ENCODE measurements around the gene TMEM179B. TPM values are rescaled to one million over a fixed set of nuclear protein-coding genes. Genes with fewer than 3 reads are reported as not detected.
"Not testable (repeated sequence)": the region's sequence is repeated elsewhere in the genome, so short reads cannot be mapped to it uniquely, and the experiment has no call there.

The TMEM179B gene
- total RNA-seq, 1 experiment from 2014 or later: 51.6 TPM

GRCh38 chr11:62823677-62824076 lies 36.5 kb downstream of the TMEM179B start:
- no peak overlapping the region for H2AFZ ChIP-seq (ENCODE audit: low read depth, low read length, poor library complexity, severe bottlenecking)
- ChIA-PET RAD21 (ENCODE audit: low non-redundant PET in 1 of 2, low total read pairs in 2 of 2, uncharacterized antibody in 2 of 2, unreplicated experiment in 2 of 2) (no interaction called here), POLR2A (interaction anchor here (1.5 kb wide), 2 partner anchors 9 to 32 kb away, joined by 4 to 6 read pairs; partner anchors contain the start of gene TEX54), CTCF (no interaction called here)
- 0 out of 2 replicates have a peak, but pooled peaks cover 4% of the 10 kb centered on the region for H3K79me2 ChIP-seq (ENCODE audit: insufficient read depth, low read length)
- BruUV-seq (replicated peaks): no TSS peak
- H3K4me1 ChIP-seq (ENCODE audit: control insufficient read depth in 1 of 2, insufficient read depth in 2 of 2, low read length in 2 of 2): no peaks in the 10 kb centered on the region
- H3K27me3 ChIP-seq (ENCODE audit: insufficient read depth, low read length): no peaks in the 10 kb centered on the region
- H3K4me3 ChIP-seq (replicated peaks in 1 of 2; ENCODE audit: low read depth in 1 of 2, low read length in 2 of 2): no peak overlapping the region
- no peaks in the 10 kb centered on the region for H3K9me3 ChIP-seq (ENCODE audit: control insufficient read depth in 1 of 2, insufficient read depth in 1 of 2, low read depth in 1 of 2, low read length in 2 of 2)
- H3K9me2 ChIP-seq (ENCODE audit: insufficient read depth): no peaks in the 10 kb centered on the region
- no peak overlapping the region for H3K4me2 ChIP-seq (ENCODE audit: low read length)
- no peak overlapping the region for H3K27ac ChIP-seq (ENCODE audit: low read depth, low read length)
- ATAC-seq (no peak), DNase-seq (ENCODE audit: low read depth, low spot score) (no peak)
- peaks cover 23 to 47% of the 10 kb centered on the region in 2 experiments for H3K36me3 ChIP-seq (ENCODE audit: control insufficient read depth in 1 of 2, insufficient read depth in 2 of 2, low read length in 2 of 2)
- intact Hi-C loops (cut with micrococcal nuclease): no loop called here
- H4K20me1 ChIP-seq (ENCODE audit: insufficient read depth): no peaks in the 10 kb centered on the region
- TF ChIP-seq ZNF274 (IDR thresholded peaks at IDR 0.05; ENCODE audit: low read depth, low read length): no peak
- TF ChIP-seq RAD21 (IDR thresholded peaks at IDR 0.05; ENCODE audit: low read depth): no peak
- no peak for TF ChIP-seq SP1 (IDR thresholded peaks at IDR 0.05; ENCODE audit: low read depth)
- TF ChIP-seq POLR2A (IDR thresholded peaks at IDR 0.05; ENCODE audit: borderline replicate concordance, extremely low read depth, insufficient read depth, insufficient read length): no peak
- no peak for TF ChIP-seq POLR2AphosphoS5 (IDR thresholded peaks at IDR 0.05; ENCODE audit: low read depth, low read length)
- no peak for TF ChIP-seq FOSL1 (IDR thresholded peaks at IDR 0.05; ENCODE audit: low read depth)
- no peak for TF ChIP-seq ZFX (IDR thresholded peaks at IDR 0.05)
- TF ChIP-seq ELF1 (IDR thresholded peaks at IDR 0.05; ENCODE audit: borderline replicate concordance, low read depth): no peak
- no peak for TF ChIP-seq SRF (IDR thresholded peaks at IDR 0.05; ENCODE audit: low read depth)
- TF ChIP-seq EZH2phosphoT487 (IDR thresholded peaks at IDR 0.05; ENCODE audit: borderline replicate concordance): no peak
- TF ChIP-seq JUND (IDR thresholded peaks at IDR 0.05): no peak
- TF ChIP-seq CTCF (IDR thresholded peaks at IDR 0.05 in 2 of 3, conservative IDR thresholded peaks at IDR 0.05 in 1 of 3; ENCODE audit: borderline replicate concordance in 1 of 3, insufficient read depth in 1 of 3, low read depth in 2 of 3, low read length in 2 of 3): no peak
- TF ChIP-seq EGR1 (IDR thresholded peaks at IDR 0.05; ENCODE audit: low read depth): no peak
- no peak overlapping the region for H3K9ac ChIP-seq (ENCODE audit: low read length)

GRCh38 chr11:62828130-62828529 lies 40.9 kb downstream of the TMEM179B start:
- H3K9ac ChIP-seq (ENCODE audit: low read length); intact Hi-C loops (cut with micrococcal nuclease); BruUV-seq (replicated peaks); H3K4me2 ChIP-seq (ENCODE audit: low read length); H3K9me3 ChIP-seq (ENCODE audit: control insufficient read depth in 1 of 2, insufficient read depth in 1 of 2, low read depth in 1 of 2, low read length in 2 of 2); H2AFZ ChIP-seq (ENCODE audit: low read depth, low read length, poor library complexity, severe bottlenecking); H3K9me2 ChIP-seq (ENCODE audit: insufficient read depth); H4K20me1 ChIP-seq (ENCODE audit: insufficient read depth); H3K4me3 ChIP-seq (replicated peaks in 1 of 2; ENCODE audit: low read depth in 1 of 2, low read length in 2 of 2); H3K27ac ChIP-seq (ENCODE audit: low read depth, low read length); RAD21 ChIA-PET (ENCODE audit: low non-redundant PET in 1 of 2, low total read pairs in 2 of 2, uncharacterized antibody in 2 of 2, unreplicated experiment in 2 of 2); H3K27me3 ChIP-seq (ENCODE audit: insufficient read depth, low read length); ATAC-seq; DNase-seq (ENCODE audit: low read depth, low spot score): not testable (repeated sequence)
- ChIA-PET CTCF (interaction anchor here (1.1 to 1.7 kb wide), 2 partner anchors 12 to 42 kb away, joined by 3 read pairs; no protein-coding TSS in a partner anchor), POLR2A (interaction anchor here (1.1 to 1.7 kb wide), 3 partner anchors 13 to 22 kb away, joined by 3 to 11 read pairs (median 5); partner anchors contain the start of gene NXF1)
- Histone ChIP-seq H3K4me1 (ENCODE audit: control insufficient read depth in 1 of 2, insufficient read depth in 2 of 2, low read length in 2 of 2) (peaks cover 7 to 26% of the 10 kb centered on the region in 2 experiments), H3K36me3 (ENCODE audit: control insufficient read depth in 1 of 2, insufficient read depth in 2 of 2, low read length in 2 of 2) (peaks cover 20 to 29% of the 10 kb centered on the region in 2 experiments), H3K79me2 (ENCODE audit: insufficient read depth, low read length) (peaks cover 23% of the 10 kb centered on the region)
